Femur (tissue), 1 donor: ENCODE data around the gene COL4A1.
A peak's percentile ranks its signal among the peaks of the same experiment; 100 is the strongest.

ENCODE experiments used
- DNase-seq: peaks from one replicate; pipeline ENCODE4 v3.0.0-alpha.2; 2017

Gene COL4A1

GRCh38 chr13:110308656-110309359 is 1.9 kb upstream of the COL4A1 start:
- DNase-seq, result peak; percentile 38

DNA sequence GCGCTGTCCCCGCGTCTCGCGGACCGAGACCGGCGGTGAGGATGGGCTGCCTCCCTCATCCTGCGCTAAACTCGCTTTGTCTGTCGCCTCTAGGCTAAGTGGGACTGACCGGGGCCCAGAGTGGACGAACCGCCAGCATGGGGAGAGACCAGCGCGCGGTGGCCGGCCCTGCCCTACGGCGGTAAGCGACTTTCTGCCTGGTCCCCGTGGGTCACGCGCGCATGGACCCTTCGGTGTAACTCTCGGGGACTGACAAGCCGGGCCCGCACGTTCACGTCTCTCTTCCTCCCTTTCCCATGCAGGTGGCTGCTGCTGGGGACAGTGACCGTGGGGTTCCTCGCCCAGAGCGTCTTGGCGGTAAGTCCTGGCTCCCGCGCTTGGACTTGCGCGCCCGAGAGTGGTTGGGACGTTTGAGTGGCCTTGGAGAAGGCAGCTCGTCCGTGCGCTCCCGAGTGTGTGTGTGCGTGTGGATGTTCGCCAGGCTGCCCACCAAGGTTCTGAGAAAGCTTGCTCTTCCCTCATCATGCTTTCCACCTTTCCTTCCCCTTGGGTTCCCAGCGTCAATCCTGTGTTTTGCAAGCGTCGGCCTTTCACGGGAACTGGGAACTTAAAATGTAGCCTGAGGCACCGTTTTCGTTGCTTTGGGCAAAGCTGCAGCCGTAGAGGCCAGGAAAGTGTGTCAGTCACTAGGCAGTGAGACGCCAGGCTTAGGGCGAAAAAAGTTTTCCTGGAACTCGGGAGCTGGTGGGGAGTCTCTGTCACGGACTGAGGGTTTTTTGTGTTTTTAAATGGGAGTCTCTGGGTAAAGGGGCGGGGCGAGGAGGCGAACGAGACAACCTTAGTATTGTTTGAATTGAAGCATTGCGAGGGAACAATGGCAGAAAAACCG is 1.1 kb upstream of the COL4A1 start:
- peak; percentile 66 for DNase-seq

DNA sequence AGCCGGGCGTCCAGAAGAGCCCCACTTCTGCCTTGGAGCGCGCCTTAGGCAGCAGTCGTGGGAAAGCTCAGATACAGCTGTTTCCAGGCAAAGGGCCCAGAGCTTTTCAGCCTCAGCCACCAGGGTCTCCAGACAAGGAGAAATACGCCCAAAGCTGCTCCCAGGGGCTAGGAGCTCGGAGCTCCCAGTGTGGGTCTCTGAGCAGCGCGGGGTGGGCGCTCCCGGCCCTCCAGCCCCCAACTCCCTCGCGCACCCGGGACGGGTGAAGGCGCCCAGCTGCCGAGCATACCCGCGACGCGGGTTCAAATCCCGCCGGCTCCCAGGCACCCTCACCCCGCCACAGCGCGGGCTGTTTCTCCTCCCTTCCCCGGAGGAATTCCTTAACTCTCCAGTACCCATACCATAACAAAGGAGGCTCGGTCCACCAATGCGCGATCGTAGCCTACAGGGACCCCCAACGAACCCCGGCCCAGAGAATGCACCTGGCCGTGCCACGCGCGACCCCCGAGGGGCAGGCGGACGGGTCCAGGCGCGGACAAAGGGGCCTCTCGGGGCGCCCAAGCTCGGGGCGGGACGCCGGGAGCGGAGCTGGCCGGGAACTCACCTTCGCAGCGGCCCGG is 507 bp downstream of the COL4A1 start:
- peak; percentile 70 for DNase-seq

- DNase-seq, result peak; percentile 49
These were observed 1.0 kb downstream of the COL4A1 start for GRCh38 chr13:110305949-110306339.

DNA sequence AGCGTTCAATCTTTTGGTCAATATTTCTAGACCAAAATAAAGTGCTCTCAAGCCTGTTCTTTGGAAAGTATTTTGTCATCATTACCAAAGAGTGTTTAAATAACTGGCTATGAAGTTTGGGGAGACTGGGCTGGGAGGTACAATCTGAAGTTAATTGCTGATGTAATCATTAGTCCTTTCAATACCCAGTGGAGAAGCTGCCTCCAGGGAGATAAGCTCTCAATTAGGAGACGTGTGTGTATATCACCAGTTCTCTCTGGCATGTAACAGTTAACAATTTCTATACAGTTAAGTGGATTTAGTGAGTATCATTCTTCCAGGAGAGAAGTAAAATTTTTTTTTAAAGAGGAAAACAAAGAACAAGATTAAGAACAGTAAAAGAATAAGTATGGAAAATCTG is 1.4 kb downstream of the COL4A1 start:
- no peak for DNase-seq

DNA sequence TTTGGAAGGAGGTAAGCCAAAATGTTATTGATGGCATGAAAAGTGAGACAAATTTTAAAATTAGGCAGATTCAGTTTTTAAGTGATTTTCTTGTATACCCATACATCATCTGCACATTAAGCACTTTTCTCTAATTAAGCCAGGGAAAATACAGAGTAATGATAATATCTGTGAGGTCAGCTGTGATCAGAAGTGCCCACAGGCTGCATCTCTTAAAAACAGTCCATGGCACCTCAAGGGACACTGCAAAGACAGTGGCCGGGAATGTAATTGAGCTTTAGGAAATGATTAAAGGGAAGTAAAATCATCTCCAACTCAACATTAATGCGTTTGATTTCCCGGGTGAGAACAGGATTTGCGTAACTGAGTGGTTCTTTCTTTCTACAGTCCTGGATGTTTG is 2.0 kb downstream of the COL4A1 start:
- no peak for DNase-seq

GRCh38 chr13:110304256-110304655 is 2.7 kb downstream of the COL4A1 start:
- no peak for DNase-seq

DNA sequence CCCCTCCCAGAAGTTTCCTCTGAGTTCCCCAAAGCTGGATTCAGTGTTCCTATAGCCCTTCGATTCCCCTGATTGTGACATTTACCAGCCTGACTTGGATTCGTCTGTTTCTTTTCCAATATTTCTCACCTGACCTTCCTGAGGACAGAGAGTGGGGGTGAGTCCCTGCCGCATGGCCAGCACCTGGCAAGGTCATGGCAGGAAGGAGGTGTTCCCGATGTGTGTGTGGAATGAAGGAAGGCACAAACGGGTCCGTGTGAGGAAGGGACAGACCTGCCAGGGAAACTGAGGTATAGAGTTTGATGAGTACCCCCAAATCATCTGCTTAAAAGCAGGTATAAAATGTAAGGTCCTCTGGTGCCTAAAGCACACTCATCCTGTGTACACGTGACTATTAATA is 3.3 kb downstream of the COL4A1 start:
- no peak for DNase-seq

DNA sequence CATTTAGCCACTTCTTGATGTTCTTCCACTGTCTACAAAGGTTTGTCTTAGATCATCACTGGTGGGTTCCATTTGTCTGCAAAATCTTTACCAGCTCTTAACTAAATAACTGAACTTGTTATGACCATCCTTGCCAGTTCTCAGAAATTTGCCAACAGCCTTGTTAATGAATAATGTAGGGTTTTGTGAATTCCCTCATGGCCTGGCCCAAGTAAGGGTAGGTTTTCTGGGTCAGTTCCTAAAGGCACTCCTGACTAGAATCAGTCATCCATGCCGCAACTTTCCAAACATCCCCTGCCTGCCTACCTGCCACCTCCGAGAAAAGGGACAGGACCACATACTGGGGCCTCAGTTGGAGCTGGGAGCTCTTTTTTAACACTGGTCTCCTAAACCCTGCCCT is 4.0 kb downstream of the COL4A1 start:
- DNase-seq, result no peak

DNA sequence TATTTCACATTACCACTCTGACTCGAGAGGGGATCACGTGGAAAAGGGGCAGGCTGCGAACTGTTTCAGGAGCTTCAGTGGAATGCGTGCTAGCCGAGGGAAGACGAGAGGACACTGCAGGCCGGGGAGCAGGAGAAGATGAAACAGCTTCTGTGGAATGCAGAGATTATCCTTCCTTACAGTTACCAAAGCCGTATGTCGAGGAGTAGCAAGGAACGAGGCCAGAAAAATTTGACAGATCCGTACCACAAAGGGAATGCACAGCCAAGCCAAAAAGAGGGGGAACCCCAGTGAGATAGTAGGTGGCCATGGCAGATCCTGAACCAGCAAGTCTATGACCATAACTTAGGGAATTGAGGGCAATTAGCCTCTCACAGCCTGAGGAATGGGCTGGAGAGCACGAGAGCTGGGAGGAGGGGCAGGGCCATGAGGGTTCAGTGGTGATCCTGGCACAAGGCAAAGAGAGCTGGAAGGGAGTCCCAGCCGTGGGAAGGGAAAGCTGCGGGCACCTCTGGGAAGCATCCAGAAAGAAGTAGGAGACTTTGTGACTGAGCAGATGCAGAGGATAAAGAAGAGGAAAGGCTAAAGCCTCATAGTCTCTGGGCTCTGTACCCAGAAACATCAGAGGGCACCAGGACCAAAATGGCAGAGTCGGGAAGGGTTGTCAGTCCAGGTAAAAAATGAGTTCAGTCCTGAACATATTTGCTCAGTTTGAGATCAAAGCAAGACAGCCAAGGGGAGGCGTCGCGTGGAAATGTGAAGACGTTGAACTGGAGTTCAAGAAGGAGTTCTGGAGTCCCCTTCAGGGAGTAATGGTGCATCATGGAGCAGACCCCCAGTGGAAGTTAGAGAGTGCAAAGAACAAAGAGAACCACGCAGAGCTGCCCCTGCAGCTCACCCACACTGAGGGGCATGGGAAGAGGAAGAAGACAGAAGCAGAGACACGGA is 5.1 kb downstream of the COL4A1 start:
- DNase-seq, result no peak

DNA sequence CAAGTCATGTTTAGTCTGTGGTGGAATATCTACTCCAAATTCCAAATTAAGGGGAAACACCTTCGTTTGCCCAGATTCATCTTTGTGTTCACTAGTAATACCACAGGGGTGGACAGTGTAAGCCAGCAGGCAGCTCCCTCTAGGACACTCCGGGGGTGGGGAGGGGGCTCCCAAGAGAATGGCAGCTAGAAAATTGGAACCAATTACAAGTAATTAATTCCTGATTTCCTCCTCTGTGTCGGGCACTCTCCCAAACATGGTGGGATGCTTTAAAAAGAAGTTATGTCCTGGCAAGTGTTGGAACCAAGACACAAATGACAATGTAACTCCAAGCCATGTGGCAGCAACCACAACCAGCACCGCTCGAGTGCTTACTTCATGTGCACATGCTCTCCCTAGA is 5.9 kb downstream of the COL4A1 start:
- no peak for DNase-seq

GRCh38 chr13:110300090-110300815 is 6.7 kb downstream of the COL4A1 start:
- DNase-seq, result no peak

- DNase-seq, result no peak
These were observed 7.6 kb downstream of the COL4A1 start for GRCh38 chr13:110299283-110299840.

- no peak for DNase-seq
These were observed 8.3 kb downstream of the COL4A1 start for GRCh38 chr13:110298505-110299282.

DNA sequence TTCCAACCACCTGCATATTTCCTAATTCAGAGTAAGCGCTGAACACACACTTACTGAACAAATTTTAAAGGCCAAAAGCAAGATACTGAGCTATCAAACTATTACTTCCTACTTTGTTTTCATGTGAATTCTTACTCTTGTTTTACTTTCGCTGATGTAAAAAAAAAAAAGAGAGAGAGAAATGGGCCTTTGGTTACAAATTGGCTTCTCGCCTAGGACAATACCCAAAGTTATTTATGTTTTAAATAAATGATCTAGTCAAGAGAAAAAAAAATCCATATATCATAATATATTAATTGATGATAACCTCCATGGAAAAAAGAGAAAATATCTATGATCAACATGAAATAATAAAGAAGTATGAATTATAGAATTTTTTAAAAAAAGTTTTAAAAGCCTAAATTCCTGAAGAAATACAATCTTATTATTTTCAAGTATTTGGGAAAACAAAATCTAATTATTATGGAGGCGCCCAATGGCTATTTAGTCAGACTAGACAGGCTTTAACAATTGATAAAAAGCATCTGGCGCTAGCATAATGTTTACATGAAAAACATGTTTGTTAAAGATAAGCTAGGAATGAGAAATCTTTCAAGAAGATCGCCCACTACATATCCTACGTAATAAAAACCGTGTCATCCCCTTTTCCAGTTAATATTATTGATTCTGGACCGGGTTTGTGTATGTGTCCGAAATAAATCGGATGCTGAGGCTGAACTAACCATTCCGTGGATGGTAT is 9.0 kb downstream of the COL4A1 start:
- DNase-seq, result no peak

- no peak for DNase-seq
These were observed 9.9 kb downstream of the COL4A1 start for GRCh38 chr13:110297011-110297410.

- DNase-seq, result no peak
These were observed 12.3 kb downstream of the COL4A1 start for GRCh38 chr13:110294622-110295021.

DNA sequence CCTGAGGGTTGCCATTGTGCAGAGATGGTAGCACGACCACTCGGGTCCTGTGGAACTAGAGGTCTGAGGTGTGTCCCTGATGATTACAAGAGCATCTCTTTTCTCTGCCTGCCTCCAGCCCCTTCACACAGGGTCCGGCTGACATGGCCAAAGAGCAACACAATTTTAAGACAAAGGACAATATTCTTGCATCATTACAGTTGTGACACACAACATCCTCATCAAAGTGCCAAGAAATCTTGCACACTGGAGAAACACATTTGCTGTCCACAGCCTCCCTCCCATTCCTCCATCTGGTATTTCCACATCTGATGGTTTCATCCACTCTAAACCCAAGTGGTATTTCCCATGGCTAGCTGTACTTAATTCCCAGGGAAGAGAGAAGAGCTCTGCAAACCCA is 12.8 kb downstream of the COL4A1 start:
- DNase-seq, result no peak

DNA sequence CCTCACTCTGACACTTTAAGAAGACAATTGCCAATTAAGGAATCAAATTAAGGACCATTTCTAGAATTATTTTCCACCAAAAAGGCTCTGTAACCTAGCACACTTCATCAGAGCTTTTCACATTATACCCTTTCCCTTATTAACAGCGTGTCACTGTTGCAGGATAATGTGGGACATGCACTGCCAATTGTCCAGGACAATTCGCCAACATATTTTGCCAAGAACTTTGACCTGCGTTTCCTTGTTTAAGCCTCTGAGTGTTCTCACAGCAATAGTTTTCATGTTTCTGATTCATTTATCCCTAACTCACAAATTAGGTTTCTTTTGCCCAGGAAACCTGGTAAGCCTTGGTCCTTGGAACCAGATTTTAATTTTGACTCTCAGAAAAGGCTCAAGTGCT is 13.3 kb downstream of the COL4A1 start:
- DNase-seq, result no peak

GRCh38 chr13:110293037-110293436 is 13.9 kb downstream of the COL4A1 start:
- no peak for DNase-seq
